Endothelial cell of umbilical vein (primary cell): ENCODE results near the gene PRL. TPM values are rescaled to one million over a fixed set of nuclear protein-coding genes. Genes with fewer than 3 reads are reported as not detected.

Experiments
- BruUV-seq: library from RNA; stranded (reverse); fragments of 400-500 nt; replicated peaks from 2 replicates; lab custom pipeline; 2021; lab: Mats Ljungman, UMichigan
- CTCF ChIA-PET: fragments of 300-600, 350-600 bp; sonication (Branson Sonifier 250); formaldehyde crosslinking; loops from one replicate; lab custom pipeline; 2021; ENCODE audit warnings: antibody characterized with exemption, inconsistent platforms; lab: Charles Lee
- POLR2A ChIA-PET: fragments of 300-600, 350-600 bp; sonication (Branson Sonifier 250); formaldehyde crosslinking; loops from one replicate; lab custom pipeline; 2021; ENCODE audit warnings: antibody characterized with exemption, inconsistent platforms; lab: Charles Lee
- DNase-seq: peaks from one replicate; pipeline ENCODE4 v3.0.0-alpha.2; 2011; ENCODE audit warnings: low read depth, low spot score
- FAIRE-seq: peaks from 2 replicates; lab custom pipeline; 2011; peaks lifted over from hg19 to GRCh38; lab: Jason Lieb, UNC
- H2AFZ ChIP-seq: 2 replicates; pipeline ENCODE4 v1.6.0; 2012; ENCODE audit warnings: low read depth, low read length, control low read depth, inconsistent platforms
- H3K27ac ChIP-seq: 2 replicates; pipeline ENCODE4 v1.5.1; 2011; ENCODE audit warnings: low read depth, mild to moderate bottlenecking, control low read depth, low read length, moderate library complexity; ENCODE audit not compliant: insufficient read depth
- H3K27me3 ChIP-seq, 2 experiments: 2 replicates each; pipeline versions ENCODE4 v1.6.0 to v1.6.1; 2011; ENCODE audit warnings: low read length in 2 of 2, mixed read lengths in 1 of 2; ENCODE audit not compliant: control insufficient read depth in 2 of 2, insufficient read depth in 2 of 2
- H3K36me3 ChIP-seq, 2 experiments: 2 replicates in 1 of 2; 3 replicates in 1 of 2; pipeline ENCODE4 v1.5.1; 2011; ENCODE audit warnings: low read length in 2 of 2, mild to moderate bottlenecking in 1 of 2, moderate library complexity in 1 of 2; ENCODE audit not compliant: control insufficient read depth in 2 of 2, insufficient read depth in 2 of 2; ENCODE audit errors: extremely low read depth in 1 of 2
- H3K4me1 ChIP-seq: 3 replicates; pipeline ENCODE4 v1.5.1; 2011; ENCODE audit warnings: mild to moderate bottlenecking, low read length; ENCODE audit not compliant: control insufficient read depth, insufficient read depth; ENCODE audit errors: extremely low read depth
- H3K4me2 ChIP-seq: 2 replicates; pipeline ENCODE4 v1.6.1; 2011; ENCODE audit warnings: low read length, control low read depth, mixed read lengths; ENCODE audit not compliant: insufficient read depth
- H3K4me3 ChIP-seq, 3 experiments: fragments of 200-600 bp in 1 of 3; sonication (generic), shearing (Covaris generic) in 1 of 3; replicated peaks in 1 of 3; 2 replicates each; pipeline ENCODE4 v1.5.1; 2011 to 2016; ENCODE audit warnings: control low read depth in 3 of 3, low read length in 3 of 3, mild to moderate bottlenecking in 2 of 3, inconsistent platforms in 1 of 3, low read depth in 1 of 3, moderate library complexity in 1 of 3; ENCODE audit not compliant: insufficient read depth in 1 of 3
- H3K79me2 ChIP-seq: 2 replicates; pipeline ENCODE4 v1.6.0; 2012; ENCODE audit warnings: low read length, inconsistent platforms; ENCODE audit not compliant: control insufficient read depth, insufficient read depth
- H3K9ac ChIP-seq: replicated peaks from 2 replicates; pipeline ENCODE3; 2011; ENCODE audit warnings: low read length, control low read depth; ENCODE audit not compliant: insufficient read depth; ENCODE audit errors: extremely low read depth
- H3K9me1 ChIP-seq: replicated peaks from 3 replicates; pipeline ENCODE4 v1.6.0; 2011; ENCODE audit warnings: mild to moderate bottlenecking, low read length; ENCODE audit not compliant: control insufficient read depth, insufficient read depth; ENCODE audit errors: extremely low read depth
- H3K9me3 ChIP-seq: replicated peaks from 2 replicates; pipeline ENCODE4 v1.5.1; 2012; ENCODE audit warnings: low read length, inconsistent platforms; ENCODE audit not compliant: control insufficient read depth, insufficient read depth
- H4K20me1 ChIP-seq: replicated peaks from 2 replicates; pipeline ENCODE3; 2011; ENCODE audit warnings: mild to moderate bottlenecking, low read length; ENCODE audit not compliant: control insufficient read depth, insufficient read depth; ENCODE audit errors: extremely low read depth
- EZH2 ChIP-seq: IDR thresholded peaks from 2 replicates; pipeline ENCODE4 v1.6.1; 2012; ENCODE audit warnings: borderline replicate concordance, low read depth, mild to moderate bottlenecking, moderate library complexity, low read length, inconsistent platforms; ENCODE audit not compliant: severe bottlenecking
- FOS ChIP-seq: IDR thresholded peaks from 2 replicates; pipeline ENCODE4 v1.6.1; 2011; ENCODE audit warnings: mild to moderate bottlenecking, low read length, moderate library complexity, borderline replicate concordance; ENCODE audit not compliant: insufficient read depth
- GATA2 ChIP-seq: IDR thresholded peaks from 2 replicates; pipeline ENCODE4 v1.7.0; 2011; ENCODE audit warnings: low read depth, mild to moderate bottlenecking, moderate library complexity, mixed read lengths, low read length; ENCODE audit not compliant: insufficient read length, insufficient read depth
- JUN ChIP-seq: IDR thresholded peaks from 2 replicates; pipeline ENCODE4 v1.6.1; 2011; ENCODE audit warnings: borderline replicate concordance, low read depth; ENCODE audit not compliant: insufficient read length, insufficient read depth
- MYC ChIP-seq: IDR thresholded peaks from one replicate; pipeline ENCODE4 v1.6.1; 2011; ENCODE audit warnings: mild to moderate bottlenecking, low read depth, low read length
- POLR2A ChIP-seq: IDR thresholded peaks from 2 replicates; pipeline ENCODE4 v1.6.1; 2012; ENCODE audit warnings: low read depth, mild to moderate bottlenecking, control low read depth, low read length
- POLR2AphosphoS5 ChIP-seq: IDR thresholded peaks from 2 replicates; pipeline ENCODE4 v1.6.1; 2012; ENCODE audit warnings: low read depth, mild to moderate bottlenecking, control low read depth, low read length, moderate library complexity; ENCODE audit not compliant: insufficient read depth
- dilution Hi-C: fragments of 300-500 bp; cut with MboI; formaldehyde crosslinking; loops from one replicate; pipeline ENCODE4 v1.15.0; 2019; ENCODE audit warnings: low sequenced_read_pairs; ENCODE audit not compliant: extremely low pct_ligation_motif_present
- intact Hi-C: fragments of 100-400 bp; cut with micrococcal nuclease; formaldehyde crosslinking; loops from one replicate; pipeline ENCODE4 v1.10.0; 2022
- polyA plus RNA-seq, 4 experiments: library from polyadenylated mRNA; depleted of rRNA in 3 of 4; stranded (reverse) in 3 of 4; unstranded in 1 of 4; fragments of >200 nt; gene quantifications; 2 replicates each; pipeline versions ENCODE4 v1.2.1 to v1.2.3, GENCODE V29; 2011 to 2012; ENCODE audit warnings: missing spikeins in 1 of 4
- total RNA-seq: library from RNA; stranded (reverse); gene quantifications from 2 replicates; pipeline ENCODE4 v1.2.3, GENCODE V29; 2021
- TF ChIP-seq, protein P1 (sequence below): IDR thresholded peaks from 2 replicates; pipeline ENCODE4 v1.6.1; 2011; ENCODE audit not compliant: insufficient read depth, insufficient read length
- TF ChIP-seq, protein P2 (sequence below), 2 donors: IDR thresholded peaks; 1 replicate in 1 of 2; 2 replicates in 1 of 2; pipeline ENCODE4 v1.5.1; 2011; ENCODE audit warnings: low read length in 2 of 2, mild to moderate bottlenecking in 2 of 2, moderate library complexity in 2 of 2, control low read depth in 1 of 2, inconsistent platforms in 1 of 2, low read depth in 1 of 2; ENCODE audit not compliant: insufficient read depth in 1 of 2; ENCODE audit errors: extremely low read depth in 1 of 2

The PRL gene
- total and polyA plus RNA-seq, 2 donors (not counting 3 experiments of a cell fraction or from before 2014, with no cell fraction given): not detected

GRCh38 chr6:22298475-22298890 is 1.6 kb upstream of the PRL start:
- H3K9me1 ChIP-seq: no peaks in the 10 kb centered on the region
- no peak for FAIRE-seq
- CTCF ChIA-PET: no interaction called here
- POLR2A ChIA-PET: no interaction called here
- H3K27ac ChIP-seq: no peak overlapping the region
- no peaks in the 10 kb centered on the region for H3K9me3 ChIP-seq
- H3K36me3 ChIP-seq: no peaks in the 10 kb centered on the region
- H2AFZ ChIP-seq: no peak overlapping the region
- no peak for DNase-seq
- H4K20me1 ChIP-seq: no peaks in the 10 kb centered on the region
- intact Hi-C loops: no loop called here
- H3K4me3 ChIP-seq: no peak overlapping the region
- no peak for TF ChIP-seq FOS
- TF ChIP-seq POLR2AphosphoS5: no peak
- TF ChIP-seq POLR2A: no peak
- TF ChIP-seq MYC: no peak
- TF ChIP-seq, protein P1, sequence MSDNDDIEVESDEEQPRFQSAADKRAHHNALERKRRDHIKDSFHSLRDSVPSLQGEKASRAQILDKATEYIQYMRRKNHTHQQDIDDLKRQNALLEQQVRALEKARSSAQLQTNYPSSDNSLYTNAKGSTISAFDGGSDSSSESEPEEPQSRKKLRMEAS: no peak
- TF ChIP-seq, protein P2, sequence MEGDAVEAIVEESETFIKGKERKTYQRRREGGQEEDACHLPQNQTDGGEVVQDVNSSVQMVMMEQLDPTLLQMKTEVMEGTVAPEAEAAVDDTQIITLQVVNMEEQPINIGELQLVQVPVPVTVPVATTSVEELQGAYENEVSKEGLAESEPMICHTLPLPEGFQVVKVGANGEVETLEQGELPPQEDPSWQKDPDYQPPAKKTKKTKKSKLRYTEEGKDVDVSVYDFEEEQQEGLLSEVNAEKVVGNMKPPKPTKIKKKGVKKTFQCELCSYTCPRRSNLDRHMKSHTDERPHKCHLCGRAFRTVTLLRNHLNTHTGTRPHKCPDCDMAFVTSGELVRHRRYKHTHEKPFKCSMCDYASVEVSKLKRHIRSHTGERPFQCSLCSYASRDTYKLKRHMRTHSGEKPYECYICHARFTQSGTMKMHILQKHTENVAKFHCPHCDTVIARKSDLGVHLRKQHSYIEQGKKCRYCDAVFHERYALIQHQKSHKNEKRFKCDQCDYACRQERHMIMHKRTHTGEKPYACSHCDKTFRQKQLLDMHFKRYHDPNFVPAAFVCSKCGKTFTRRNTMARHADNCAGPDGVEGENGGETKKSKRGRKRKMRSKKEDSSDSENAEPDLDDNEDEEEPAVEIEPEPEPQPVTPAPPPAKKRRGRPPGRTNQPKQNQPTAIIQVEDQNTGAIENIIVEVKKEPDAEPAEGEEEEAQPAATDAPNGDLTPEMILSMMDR (IDR thresholded peaks at IDR 0.05; ENCODE audit: extremely low read depth in 1 of 2, insufficient read depth in 1 of 2, low read depth in 1 of 2, low read length in 2 of 2): no peak
- TF ChIP-seq EZH2: no peak
- no peak for TF ChIP-seq GATA2
- no peak for TF ChIP-seq JUN
- no peaks in the 10 kb centered on the region for H3K27me3 ChIP-seq
- H3K4me2 ChIP-seq: no peak overlapping the region
- BruUV-seq: no TSS peak
- no peaks in the 10 kb centered on the region for H3K79me2 ChIP-seq
- no peaks in the 10 kb centered on the region for H3K4me1 ChIP-seq
- H3K9ac ChIP-seq: no peak overlapping the region
- dilution Hi-C loops: no loop called here
